ENCODE results near the gene TKFC.

TKFC gene

DNA sequence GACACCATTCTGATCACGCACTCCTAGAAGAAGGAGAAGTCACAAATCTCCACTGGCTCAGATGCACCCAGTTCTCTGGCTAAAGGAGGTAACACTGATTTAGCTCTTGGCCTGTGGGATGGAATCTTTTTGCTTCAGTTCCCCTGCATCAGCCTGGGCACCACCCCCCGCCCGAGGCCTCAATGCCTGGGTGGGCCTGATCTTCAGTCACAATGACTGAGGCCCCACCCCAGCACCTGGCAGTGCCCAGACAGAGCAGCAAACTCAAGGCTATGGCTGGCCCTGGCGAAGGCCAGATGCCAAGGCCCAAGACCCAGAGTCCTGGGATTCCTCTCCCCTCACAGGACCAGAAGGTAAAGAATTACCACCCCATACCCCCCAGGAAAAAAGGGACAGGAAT, 23.7 kb downstream of the TKFC start:
- Histone ChIP-seq H3K9me3 (ENCODE audit: control extremely low read depth in 1 of 5, control insufficient read depth in 4 of 5, insufficient read depth in 2 of 5, low read depth in 1 of 5, low read length in 4 of 5) (no peaks in the 10 kb centered on the region), H3K27me3 (replicated peaks in 2 of 5; ENCODE audit: control insufficient read depth in 4 of 5, insufficient read depth in 5 of 5, low read length in 4 of 5) (no peaks in the 10 kb centered on the region), H3K4me3 (ENCODE audit: control insufficient read depth in 1 of 7, extremely low read depth in 1 of 7, insufficient read depth in 4 of 7, low read depth in 2 of 7, low read length in 6 of 7) (no peak overlapping the region), H3K4me1 (ENCODE audit: control extremely low read depth in 1 of 4, control insufficient read depth in 4 of 4, insufficient read depth in 4 of 4, low read length in 3 of 4) (peaks cover 12 to 45% (median 37%) of the 10 kb centered on the region in 4 experiments), H3K27ac (ENCODE audit: insufficient read depth in 1 of 2, low read depth in 1 of 2, low read length in 2 of 2, poor library complexity in 1 of 2, severe bottlenecking in 2 of 2) (peak overlapping the region in 1 of 2 experiments; percentile 39), H3K36me3 (ENCODE audit: control insufficient read depth in 4 of 4, insufficient read depth in 4 of 4, low read length in 3 of 4) (peaks cover 4 to 24% (median 18%) of the 10 kb centered on the region in 4 experiments)
- 89% methylated on average over 3 of the region's 4 CpGs for WGBS (ENCODE audit: insufficient coverage)
- CTCF ChIA-PET: interaction anchor here (1.1 to 22.6 kb wide), 3 partner anchors 19 to 89 kb away, joined by 3 to 244 read pairs (median 113); partner anchors contain the start of genes DDB1 and TKFC
- POLR2A ChIA-PET: no interaction called here
- DNase-seq: no peak

DNA sequence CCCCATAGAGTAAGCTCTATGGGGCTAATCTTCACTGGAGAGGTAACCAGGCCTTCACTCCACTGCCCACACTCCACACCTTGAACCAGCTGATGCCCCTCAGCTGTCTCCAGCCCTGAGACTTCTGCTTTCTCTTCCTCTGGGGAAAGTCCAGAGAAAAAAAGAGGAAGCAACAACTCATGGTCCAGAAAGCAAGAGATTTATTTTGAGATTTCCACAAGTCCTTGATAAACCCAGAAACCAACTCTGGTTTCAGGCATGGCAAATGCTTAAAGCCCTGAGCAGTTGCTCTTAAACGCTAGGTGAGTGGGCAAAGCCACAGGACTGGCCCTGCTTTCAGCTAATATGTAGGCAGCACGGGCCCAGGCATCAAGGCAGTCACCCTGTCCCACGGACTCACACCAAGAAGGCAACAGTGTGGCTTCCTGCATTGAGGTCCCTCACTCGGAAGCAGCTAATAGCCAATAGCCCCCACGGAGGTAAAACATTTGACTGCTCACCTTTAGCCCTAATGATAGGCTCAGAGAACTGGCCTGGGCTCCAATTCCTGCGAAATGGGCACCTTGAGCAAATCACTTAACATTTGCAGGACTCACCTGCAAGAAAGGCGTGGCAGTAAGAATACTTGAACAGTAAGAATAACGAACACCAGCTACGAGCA, 24.3 kb downstream of the TKFC start:
- Histone ChIP-seq H3K27me3 (replicated peaks in 2 of 5; ENCODE audit: control insufficient read depth in 4 of 5, insufficient read depth in 5 of 5, low read length in 4 of 5) (no peaks in the 10 kb centered on the region), H3K36me3 (ENCODE audit: control insufficient read depth in 4 of 4, insufficient read depth in 4 of 4, low read length in 3 of 4) (peaks cover 0 to 19% (median 13%) of the 10 kb centered on the region in 4 experiments), H3K4me3 (ENCODE audit: control insufficient read depth in 1 of 7, extremely low read depth in 1 of 7, insufficient read depth in 4 of 7, low read depth in 2 of 7, low read length in 6 of 7) (peak overlapping the region in 1 of 7 experiments; percentile 16), H3K27ac (ENCODE audit: insufficient read depth in 1 of 2, low read depth in 1 of 2, low read length in 2 of 2, poor library complexity in 1 of 2, severe bottlenecking in 2 of 2) (peak overlapping the region in 1 of 2 experiments; percentile 39), H3K9me3 (ENCODE audit: control extremely low read depth in 1 of 5, control insufficient read depth in 4 of 5, insufficient read depth in 2 of 5, low read depth in 1 of 5, low read length in 4 of 5) (no peaks in the 10 kb centered on the region), H3K4me1 (ENCODE audit: control extremely low read depth in 1 of 4, control insufficient read depth in 4 of 4, insufficient read depth in 4 of 4, low read length in 3 of 4) (peaks cover 12 to 47% (median 38%) of the 10 kb centered on the region in 4 experiments)
- POLR2A ChIA-PET: no interaction called here
- 43% methylated on average over 5 of the region's 9 CpGs for WGBS (ENCODE audit: insufficient coverage)
- CTCF ChIA-PET: interaction anchor here (0.7 to 22.6 kb wide), 6 partner anchors 11 to 88 kb away, joined by 3 to 244 read pairs (median 3); partner anchors contain the start of genes DDB1, TKFC and VWCE
- peak; percentile 63 to 93 (median 91) for DNase-seq

DNA sequence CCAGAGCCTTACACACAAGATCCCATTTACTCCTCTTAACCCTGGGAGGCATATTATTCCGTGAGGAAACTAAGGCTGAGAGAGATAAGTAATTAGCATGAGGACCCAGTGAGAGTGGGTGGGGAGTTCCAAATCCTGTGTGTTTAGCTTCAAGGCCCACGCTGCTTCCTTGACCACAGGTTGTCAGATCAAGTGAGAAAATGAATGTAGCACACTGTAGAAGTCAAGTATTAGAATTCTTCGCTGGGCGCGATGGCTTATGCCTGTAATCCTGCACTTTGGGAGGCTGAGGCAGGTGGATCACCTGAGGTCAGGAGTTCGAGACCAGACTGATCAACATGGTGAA, 24.8 kb downstream of the TKFC start:
- Histone ChIP-seq H3K9me3 (ENCODE audit: control extremely low read depth in 1 of 5, control insufficient read depth in 4 of 5, insufficient read depth in 2 of 5, low read depth in 1 of 5, low read length in 4 of 5) (no peaks in the 10 kb centered on the region), H3K36me3 (ENCODE audit: control insufficient read depth in 4 of 4, insufficient read depth in 4 of 4, low read length in 3 of 4) (peaks cover 0 to 14% (median 10%) of the 10 kb centered on the region in 4 experiments), H3K4me3 (ENCODE audit: control insufficient read depth in 1 of 7, extremely low read depth in 1 of 7, insufficient read depth in 4 of 7, low read depth in 2 of 7, low read length in 6 of 7) (no peak overlapping the region), H3K27me3 (replicated peaks in 2 of 5; ENCODE audit: control insufficient read depth in 4 of 5, insufficient read depth in 5 of 5, low read length in 4 of 5) (no peaks in the 10 kb centered on the region), H3K27ac (ENCODE audit: insufficient read depth in 1 of 2, low read depth in 1 of 2, low read length in 2 of 2, poor library complexity in 1 of 2, severe bottlenecking in 2 of 2) (no peak overlapping the region), H3K4me1 (ENCODE audit: control extremely low read depth in 1 of 4, control insufficient read depth in 4 of 4, insufficient read depth in 4 of 4, low read length in 3 of 4) (peaks cover 12 to 48% (median 43%) of the 10 kb centered on the region in 4 experiments)
- WGBS (ENCODE audit: insufficient coverage): 97% methylated on average over 4 of the region's 6 CpGs
- POLR2A ChIA-PET: no interaction called here
- no peak for DNase-seq
- CTCF ChIA-PET: interaction anchor here (0.7 to 22.6 kb wide), 5 partner anchors 12 to 78 kb away, joined by 3 to 244 read pairs (median 3); partner anchors contain the start of genes DDB1, TKFC and VWCE

DNA sequence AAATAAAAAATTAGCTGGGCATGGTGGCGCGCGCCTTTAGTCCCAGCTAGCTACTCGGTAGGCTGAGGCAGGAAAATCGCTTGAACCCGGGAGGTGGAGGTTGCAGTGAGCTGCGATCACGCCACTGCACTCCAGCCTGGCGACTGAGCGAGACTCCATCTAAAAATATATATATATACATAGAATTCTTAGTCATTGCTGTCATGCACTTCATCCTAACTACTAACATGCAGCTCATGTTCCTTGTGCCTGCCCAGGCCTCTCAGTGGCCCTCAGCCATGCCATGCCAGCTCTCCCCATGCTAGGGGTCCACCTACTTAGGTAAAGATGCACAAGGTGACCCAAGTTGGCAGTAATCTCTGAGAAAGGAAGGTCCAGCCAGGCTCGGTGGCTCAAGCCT, 25.5 kb downstream of the TKFC start:
- POLR2A ChIA-PET: no interaction called here
- no peak for DNase-seq
- H3K27me3 ChIP-seq (replicated peaks in 2 of 5; ENCODE audit: control insufficient read depth in 4 of 5, insufficient read depth in 5 of 5, low read length in 4 of 5): no peaks in the 10 kb centered on the region
- CTCF ChIA-PET: interaction anchor here (1.3 to 22.6 kb wide), 5 partner anchors 21 to 77 kb away, joined by 3 to 244 read pairs (median 6); partner anchors contain the start of genes DDB1 and TKFC
- no peak overlapping the region for H3K4me3 ChIP-seq (ENCODE audit: control insufficient read depth in 1 of 7, extremely low read depth in 1 of 7, insufficient read depth in 4 of 7, low read depth in 2 of 7, low read length in 6 of 7)
- H3K36me3 ChIP-seq (ENCODE audit: control insufficient read depth in 4 of 4, insufficient read depth in 4 of 4, low read length in 3 of 4): peaks cover 0 to 9% (median 3%) of the 10 kb centered on the region in 4 experiments
- no peaks in the 10 kb centered on the region for H3K9me3 ChIP-seq (ENCODE audit: control extremely low read depth in 1 of 5, control insufficient read depth in 4 of 5, insufficient read depth in 2 of 5, low read depth in 1 of 5, low read length in 4 of 5)
- peaks cover 12 to 54% (median 46%) of the 10 kb centered on the region in 4 experiments for H3K4me1 ChIP-seq (ENCODE audit: control extremely low read depth in 1 of 4, control insufficient read depth in 4 of 4, insufficient read depth in 4 of 4, low read length in 3 of 4)
- 90% methylated on average over 4 of the region's 11 CpGs for WGBS (ENCODE audit: insufficient coverage)
- H3K27ac ChIP-seq (ENCODE audit: insufficient read depth in 1 of 2, low read depth in 1 of 2, low read length in 2 of 2, poor library complexity in 1 of 2, severe bottlenecking in 2 of 2): no peak overlapping the region

DNA sequence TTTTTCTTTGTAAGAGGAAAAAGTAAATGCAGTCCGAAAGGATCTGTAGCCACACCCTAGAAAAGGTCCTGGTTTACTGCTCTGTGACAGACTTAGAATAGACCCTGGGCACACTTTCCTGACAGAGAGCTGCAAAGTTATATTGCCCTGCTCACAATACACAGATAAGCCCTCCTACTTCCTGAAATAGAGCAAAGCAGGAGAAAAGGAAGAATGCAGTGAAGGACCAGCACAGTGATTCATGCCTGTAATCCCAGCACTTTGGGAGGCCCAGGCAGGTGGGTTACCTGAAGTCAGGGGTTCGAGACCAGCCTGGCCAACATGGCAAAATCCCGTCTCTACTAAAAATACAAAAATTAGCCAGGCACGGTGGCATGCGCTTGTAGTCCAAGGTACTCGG, 26.5 kb downstream of the TKFC start:
- Histone ChIP-seq H3K27ac (ENCODE audit: insufficient read depth in 1 of 2, low read depth in 1 of 2, low read length in 2 of 2, poor library complexity in 1 of 2, severe bottlenecking in 2 of 2) (no peak overlapping the region), H3K36me3 (ENCODE audit: control insufficient read depth in 4 of 4, insufficient read depth in 4 of 4, low read length in 3 of 4) (peaks cover 0 to 13% (median 5%) of the 10 kb centered on the region in 4 experiments), H3K4me3 (ENCODE audit: control insufficient read depth in 1 of 7, extremely low read depth in 1 of 7, insufficient read depth in 4 of 7, low read depth in 2 of 7, low read length in 6 of 7) (no peak overlapping the region), H3K4me1 (ENCODE audit: control extremely low read depth in 1 of 4, control insufficient read depth in 4 of 4, insufficient read depth in 4 of 4, low read length in 3 of 4) (peaks cover 12 to 55% (median 46%) of the 10 kb centered on the region in 4 experiments), H3K9me3 (ENCODE audit: control extremely low read depth in 1 of 5, control insufficient read depth in 4 of 5, insufficient read depth in 2 of 5, low read depth in 1 of 5, low read length in 4 of 5) (no peaks in the 10 kb centered on the region), H3K27me3 (replicated peaks in 2 of 5; ENCODE audit: control insufficient read depth in 4 of 5, insufficient read depth in 5 of 5, low read length in 4 of 5) (no peaks in the 10 kb centered on the region)
- DNase-seq: no peak
- 92% methylated on average over 4 of the region's 6 CpGs for WGBS (ENCODE audit: insufficient coverage)
- ChIA-PET CTCF (interaction anchor here (1.5 to 22.6 kb wide), 4 partner anchors 22 to 44 kb away, joined by 3 to 244 read pairs (median 60); partner anchors contain the start of genes DDB1 and TKFC), POLR2A (interaction anchor here (0.5 kb wide), 1 partner anchor 76 kb away, joined by 4 read pairs; no protein-coding TSS in a partner anchor)

DNA sequence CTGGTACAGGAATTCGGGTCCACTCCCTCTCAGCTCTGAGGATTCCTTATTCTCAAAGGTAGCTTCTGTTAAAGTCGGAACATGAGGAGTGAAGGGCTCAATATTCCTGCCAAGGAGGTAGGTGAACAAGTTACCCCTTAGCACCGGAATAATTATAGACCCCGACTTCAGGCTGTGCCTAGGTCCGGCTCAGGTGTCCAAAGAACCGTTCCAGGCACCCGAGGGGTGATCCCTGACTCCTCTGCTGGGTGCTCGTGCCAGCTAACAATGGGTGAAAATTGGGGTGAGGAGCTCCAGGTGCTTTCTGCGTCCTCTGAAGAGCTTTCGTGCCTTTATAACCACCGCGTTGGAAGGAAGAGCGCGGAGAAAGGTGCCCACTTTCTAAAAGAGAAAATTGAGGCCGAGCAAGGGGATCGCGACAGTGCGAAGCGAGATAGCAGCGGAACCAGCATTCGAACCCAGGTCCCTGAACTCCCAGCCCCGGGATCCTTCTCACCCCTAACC, 28.3 kb downstream of the TKFC start:
- H3K27me3 ChIP-seq (replicated peaks in 2 of 5; ENCODE audit: control insufficient read depth in 4 of 5, insufficient read depth in 5 of 5, low read length in 4 of 5): no peaks in the 10 kb centered on the region
- H3K4me3 ChIP-seq (ENCODE audit: control insufficient read depth in 1 of 7, extremely low read depth in 1 of 7, insufficient read depth in 4 of 7, low read depth in 2 of 7, low read length in 6 of 7): peak overlapping the region; percentile 78 to 99 (median 94)
- H3K36me3 ChIP-seq (ENCODE audit: control insufficient read depth in 4 of 4, insufficient read depth in 4 of 4, low read length in 3 of 4): peaks cover 7 to 22% (median 15%) of the 10 kb centered on the region in 4 experiments
- H3K27ac ChIP-seq (ENCODE audit: insufficient read depth in 1 of 2, low read depth in 1 of 2, low read length in 2 of 2, poor library complexity in 1 of 2, severe bottlenecking in 2 of 2): peak overlapping the region; percentile 91 to 96
- peaks cover 12 to 53% (median 45%) of the 10 kb centered on the region in 4 experiments for H3K4me1 ChIP-seq (ENCODE audit: control extremely low read depth in 1 of 4, control insufficient read depth in 4 of 4, insufficient read depth in 4 of 4, low read length in 3 of 4)
- POLR2A ChIA-PET: interaction anchor here (1.5 to 2.6 kb wide), 2 partner anchors 8 to 31 kb away, joined by 3 to 7 read pairs; partner anchors contain the start of gene TMEM216
- WGBS (ENCODE audit: insufficient coverage): 9% methylated on average over 18 of the region's 22 CpGs
- CTCF ChIA-PET: interaction anchor here (2.0 to 22.6 kb wide), 3 partner anchors 23 to 31 kb away, joined by 8 to 244 read pairs (median 113); partner anchors contain the start of genes DDB1, TKFC and TMEM216
- no peaks in the 10 kb centered on the region for H3K9me3 ChIP-seq (ENCODE audit: control extremely low read depth in 1 of 5, control insufficient read depth in 4 of 5, insufficient read depth in 2 of 5, low read depth in 1 of 5, low read length in 4 of 5)
- no peak for DNase-seq

Data from common myeloid progenitor, CD34-positive (primary cell).